Measurements from ENCODE around the gene FOXC1.

Gene FOXC1

GRCh38 chr6:1609648-1610496 lies at the start of gene FOXC1:
TSS of gene FOXC1 (plus strand) at chr6:1609915. CDS start at chr6:1610446, 531 bp downstream.
- peak; percentile 87 for DNase-seq (ENCODE audit: extremely low read depth, low read depth)
- TF ChIP-seq, protein P1, sequence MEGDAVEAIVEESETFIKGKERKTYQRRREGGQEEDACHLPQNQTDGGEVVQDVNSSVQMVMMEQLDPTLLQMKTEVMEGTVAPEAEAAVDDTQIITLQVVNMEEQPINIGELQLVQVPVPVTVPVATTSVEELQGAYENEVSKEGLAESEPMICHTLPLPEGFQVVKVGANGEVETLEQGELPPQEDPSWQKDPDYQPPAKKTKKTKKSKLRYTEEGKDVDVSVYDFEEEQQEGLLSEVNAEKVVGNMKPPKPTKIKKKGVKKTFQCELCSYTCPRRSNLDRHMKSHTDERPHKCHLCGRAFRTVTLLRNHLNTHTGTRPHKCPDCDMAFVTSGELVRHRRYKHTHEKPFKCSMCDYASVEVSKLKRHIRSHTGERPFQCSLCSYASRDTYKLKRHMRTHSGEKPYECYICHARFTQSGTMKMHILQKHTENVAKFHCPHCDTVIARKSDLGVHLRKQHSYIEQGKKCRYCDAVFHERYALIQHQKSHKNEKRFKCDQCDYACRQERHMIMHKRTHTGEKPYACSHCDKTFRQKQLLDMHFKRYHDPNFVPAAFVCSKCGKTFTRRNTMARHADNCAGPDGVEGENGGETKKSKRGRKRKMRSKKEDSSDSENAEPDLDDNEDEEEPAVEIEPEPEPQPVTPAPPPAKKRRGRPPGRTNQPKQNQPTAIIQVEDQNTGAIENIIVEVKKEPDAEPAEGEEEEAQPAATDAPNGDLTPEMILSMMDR (IDR thresholded peaks at IDR 0.05; ENCODE audit: low read depth, low read length): no peak

DNA sequence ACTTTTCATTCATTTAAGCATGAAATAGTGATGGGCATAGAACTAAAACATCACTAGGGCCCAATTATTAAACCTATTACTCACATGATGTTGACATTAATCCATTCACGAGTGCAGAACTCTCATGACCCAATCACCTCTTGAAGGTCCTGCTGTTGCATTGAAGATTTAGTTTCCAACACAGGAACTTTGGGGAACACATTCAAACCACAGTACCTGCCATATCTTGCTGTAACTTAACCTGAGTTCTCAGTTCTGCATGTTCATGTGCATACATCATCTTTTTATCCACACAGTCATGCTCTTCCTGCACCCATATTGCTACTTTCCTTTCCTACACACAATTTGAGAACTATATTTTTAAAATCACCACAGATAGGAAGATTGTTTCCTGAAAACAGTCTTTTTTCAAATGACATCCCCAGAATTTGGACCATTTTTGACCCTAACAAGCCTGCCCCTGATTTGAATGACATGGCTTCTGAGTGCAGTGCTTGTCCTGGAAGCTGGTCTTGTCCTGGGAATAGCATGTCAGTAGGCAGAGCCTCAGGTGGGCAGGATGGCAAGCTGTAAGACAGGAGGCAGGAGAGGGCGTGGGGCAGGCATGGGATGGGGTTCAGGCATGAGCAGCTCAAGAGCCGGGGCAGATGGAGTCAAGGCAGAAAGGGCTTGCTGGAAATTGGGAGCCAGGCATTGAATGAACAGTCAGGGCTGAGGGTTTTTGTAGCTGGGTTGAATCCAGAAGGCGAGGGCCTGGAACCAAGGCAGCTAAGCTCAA lies 49.2 kb upstream of the FOXC1 start:
- TF ChIP-seq, protein P1 (IDR thresholded peaks at IDR 0.05; ENCODE audit: low read depth, low read length): no peak
- no peak for DNase-seq (ENCODE audit: extremely low read depth, low read depth)

GRCh38 chr6:1561355-1561754 lies 48.4 kb upstream of the FOXC1 start:
- no peak for DNase-seq (ENCODE audit: extremely low read depth, low read depth)
- TF ChIP-seq, protein P1 (IDR thresholded peaks at IDR 0.05; ENCODE audit: low read depth, low read length): no peak

GRCh38 chr6:1562171-1562955 lies 47.4 kb upstream of the FOXC1 start:
- TF ChIP-seq, protein P1 (IDR thresholded peaks at IDR 0.05; ENCODE audit: low read depth, low read length): no peak
- DNase-seq (ENCODE audit: extremely low read depth, low read depth): no peak

DNA sequence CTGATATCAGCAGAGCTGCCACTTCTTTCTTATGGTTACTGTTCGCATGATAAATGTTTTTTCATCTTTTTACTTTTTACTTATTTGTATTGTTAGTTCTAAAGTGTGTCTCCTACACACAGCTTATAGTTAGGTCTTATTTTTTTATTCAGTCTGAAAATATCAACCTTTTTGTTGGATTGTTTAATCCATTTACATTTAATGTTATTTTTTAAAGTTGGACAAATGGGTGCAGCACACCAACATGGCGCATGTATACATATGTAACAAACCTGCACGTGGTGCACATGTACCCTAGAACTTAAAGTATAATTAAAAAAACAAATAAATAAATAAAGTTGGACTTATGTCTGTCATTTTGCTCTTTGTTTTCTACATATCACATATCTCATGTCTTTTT lies 40.3 kb upstream of the FOXC1 start:
- no peak for DNase-seq (ENCODE audit: extremely low read depth, low read depth)
- TF ChIP-seq, protein P1 (IDR thresholded peaks at IDR 0.05; ENCODE audit: low read depth, low read length): no peak

- TF ChIP-seq, protein P1 (IDR thresholded peaks at IDR 0.05; ENCODE audit: low read depth, low read length): no peak
- no peak for DNase-seq (ENCODE audit: extremely low read depth, low read depth)
These were observed 38.9 kb upstream of the FOXC1 start for GRCh38 chr6:1570848-1571247.

All from AG09319 (cell line).